Measurements from ENCODE around the gene NPM1.
"Not testable (repeated sequence)": the region's sequence is repeated elsewhere in the genome, so short reads cannot be mapped to it uniquely, and the experiment has no call there.

Gene NPM1

GRCh38 chr5:171413993-171414392 is 26.3 kb downstream of the NPM1 start:
- DNase-seq: peak; percentile 29
- not testable (repeated sequence) for H3K27me3 Mint-ChIP-seq

GRCh38 chr5:171415115-171415730 is 27.6 kb downstream of the NPM1 start:
- DNase-seq: peak; percentile 32
- Mint-ChIP-seq H3K36me3 (ENCODE audit: low read depth) (peaks cover 40% of the 10 kb centered on the region), H3K4me1 (ENCODE audit: low read depth) (peaks cover 17% of the 10 kb centered on the region), H3K4me3 (no peak overlapping the region), H3K27ac (peak overlapping the region; percentile 80), H3K27me3 (peaks cover 11% of the 10 kb centered on the region), H3K9me3 (no peaks in the 10 kb centered on the region)

More at GRCh38 chr5:171413993-171414392, 26.3 kb downstream of the NPM1 start:
- H3K4me3 Mint-ChIP-seq, H3K9me3 Mint-ChIP-seq: not testable (repeated sequence)
- peak overlapping the region; percentile 47 for H3K27ac Mint-ChIP-seq
- H3K4me1 Mint-ChIP-seq (ENCODE audit: low read depth): peaks cover 19% of the 10 kb centered on the region
- peaks cover 53% of the 10 kb centered on the region for H3K36me3 Mint-ChIP-seq (ENCODE audit: low read depth)

DNA sequence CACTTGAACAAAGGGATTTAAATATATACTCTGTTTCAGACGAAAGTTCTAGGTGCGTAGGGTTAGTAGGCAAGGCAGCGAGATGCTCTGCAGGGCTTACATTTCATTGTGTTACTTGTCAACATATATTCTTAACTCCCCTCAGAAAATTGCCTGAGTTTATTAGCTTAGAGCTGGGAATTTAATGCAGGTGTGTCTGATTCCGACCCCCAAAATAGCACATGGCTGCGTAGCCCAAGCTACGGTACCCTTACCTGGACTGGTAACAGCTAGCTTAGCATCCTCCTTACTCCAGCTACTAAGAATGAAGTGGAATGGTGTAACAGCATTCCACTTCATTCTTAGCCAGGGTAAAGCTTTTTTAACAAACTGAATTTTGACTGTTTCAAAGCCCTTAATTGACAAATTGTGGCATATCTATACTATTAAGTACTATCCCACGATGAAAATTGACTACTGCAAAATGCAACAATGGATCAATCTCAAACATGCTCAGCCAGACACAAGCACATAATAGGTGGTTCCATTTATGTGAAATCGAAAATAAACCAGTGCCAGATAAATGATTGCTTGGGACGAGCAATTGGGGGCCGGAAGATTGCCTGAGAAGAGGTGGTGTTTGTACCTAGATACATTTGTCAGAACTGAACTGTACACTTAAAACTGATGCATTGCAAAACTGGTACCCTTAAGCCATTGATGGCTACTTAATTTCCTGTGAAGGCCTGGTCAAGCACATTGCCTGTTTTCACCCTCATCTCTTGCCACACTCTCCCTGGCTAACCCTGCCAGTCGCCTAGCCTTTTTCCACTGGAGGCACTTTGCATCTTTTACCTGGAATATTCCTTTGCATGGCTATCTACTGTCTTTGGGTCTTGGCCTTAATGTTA is 28.8 kb downstream of the NPM1 start:
- H3K9me3 Mint-ChIP-seq: no peaks in the 10 kb centered on the region
- peak; percentile 17 for DNase-seq
- H3K27ac Mint-ChIP-seq: peak overlapping the region; percentile 66
- H3K36me3 Mint-ChIP-seq (ENCODE audit: low read depth): peaks cover 29% of the 10 kb centered on the region
- peaks cover 22% of the 10 kb centered on the region for H3K27me3 Mint-ChIP-seq
- no peak overlapping the region for H3K4me3 Mint-ChIP-seq
- peaks cover 23% of the 10 kb centered on the region for H3K4me1 Mint-ChIP-seq (ENCODE audit: low read depth)

- Mint-ChIP-seq H3K36me3 (ENCODE audit: low read depth) (peaks cover 9% of the 10 kb centered on the region), H3K9me3 (no peaks in the 10 kb centered on the region), H3K27ac (peak overlapping the region; percentile 79), H3K27me3 (peaks cover 42% of the 10 kb centered on the region), H3K4me1 (ENCODE audit: low read depth) (peaks cover 17% of the 10 kb centered on the region), H3K4me3 (peak overlapping the region; percentile 61)
- DNase-seq: peak; percentile 77
Measured at GRCh38 chr5:171418316-171418981, 30.8 kb downstream of the NPM1 start.

DNA sequence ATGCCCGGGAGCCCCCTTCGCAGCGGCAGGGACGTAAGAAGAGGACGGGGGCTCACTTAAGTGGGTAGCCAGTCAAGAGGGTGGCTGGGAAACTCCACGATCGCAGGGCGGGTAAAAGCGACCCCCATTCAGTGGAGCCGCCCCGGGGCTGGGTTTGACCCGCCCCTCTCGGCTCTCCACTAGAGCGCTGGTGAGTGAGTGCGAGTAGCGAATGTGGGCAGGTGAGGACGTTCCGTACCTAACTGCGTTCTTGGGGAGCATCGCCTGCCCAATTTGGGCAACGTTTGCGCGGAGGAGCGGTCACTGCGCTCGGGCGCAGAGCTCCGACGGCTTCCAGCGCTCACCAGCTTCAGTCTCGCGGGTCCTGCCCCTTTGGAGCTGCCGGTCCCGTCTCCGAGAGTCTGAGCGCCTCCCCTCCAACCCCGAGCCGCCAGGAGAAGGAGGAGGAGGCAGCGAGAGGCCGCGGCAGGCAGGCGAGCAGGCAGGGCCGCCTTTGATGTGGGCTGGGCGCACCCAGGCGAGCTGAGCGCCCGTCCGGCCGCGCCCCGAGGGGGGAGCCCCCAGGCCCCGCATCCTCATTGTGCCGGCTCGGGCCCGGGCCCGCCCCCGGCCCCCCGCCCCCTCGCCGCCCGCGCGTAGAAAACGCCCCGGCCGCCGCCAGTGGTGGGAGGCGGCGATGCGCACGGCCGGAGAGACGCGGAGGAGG is 31.5 kb downstream of the NPM1 start, which contains the start of gene FGF18:
FGF18 (plus strand) TSS at position 666 of the 706 bp plus-strand sequence. CDS start 553 bp downstream, outside the sequence.
- Mint-ChIP-seq H3K9me3 (no peaks in the 10 kb centered on the region), H3K4me3 (peak within 1 kb of the TSS; percentile 62), H3K27me3 (peaks cover 47% of the 10 kb centered on the region), H3K4me1 (ENCODE audit: low read depth) (peaks cover 17% of the 10 kb centered on the region), H3K36me3 (ENCODE audit: low read depth) (peaks cover 4% of the 10 kb centered on the region), H3K27ac (peak within 1 kb of the TSS; percentile 88)
- peak; percentile 64 for DNase-seq

DNA sequence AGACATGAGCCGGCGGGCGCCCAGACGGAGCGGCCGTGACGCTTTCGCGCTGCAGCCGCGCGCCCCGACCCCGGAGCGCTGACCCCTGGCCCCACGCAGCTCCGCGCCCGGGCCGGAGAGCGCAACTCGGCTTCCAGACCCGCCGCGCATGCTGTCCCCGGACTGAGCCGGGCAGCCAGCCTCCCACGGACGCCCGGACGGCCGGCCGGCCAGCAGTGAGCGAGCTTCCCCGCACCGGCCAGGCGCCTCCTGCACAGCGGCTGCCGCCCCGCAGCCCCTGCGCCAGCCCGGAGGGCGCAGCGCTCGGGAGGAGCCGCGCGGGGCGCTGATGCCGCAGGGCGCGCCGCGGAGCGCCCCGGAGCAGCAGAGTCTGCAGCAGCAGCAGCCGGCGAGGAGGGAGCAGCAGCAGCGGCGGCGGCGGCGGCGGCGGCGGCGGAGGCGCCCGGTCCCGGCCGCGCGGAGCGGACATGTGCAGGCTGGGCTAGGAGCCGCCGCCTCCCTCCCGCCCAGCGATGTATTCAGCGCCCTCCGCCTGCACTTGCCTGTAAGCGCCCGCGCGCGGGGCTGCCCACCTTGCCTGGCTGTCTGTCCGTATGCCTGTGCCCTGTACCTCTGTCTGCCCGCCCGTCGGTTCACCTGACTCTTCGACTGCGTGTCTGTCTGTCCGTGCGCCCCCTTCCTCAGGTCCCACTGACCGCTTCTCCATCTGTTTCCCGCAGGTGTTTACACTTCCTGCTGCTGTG is 32.2 kb downstream of the NPM1 start:
- peaks cover 17% of the 10 kb centered on the region for H3K4me1 Mint-ChIP-seq (ENCODE audit: low read depth)
- H3K9me3 Mint-ChIP-seq: no peaks in the 10 kb centered on the region
- peak overlapping the region; percentile 88 for H3K27ac Mint-ChIP-seq
- peaks cover 51% of the 10 kb centered on the region for H3K27me3 Mint-ChIP-seq
- H3K36me3 Mint-ChIP-seq (ENCODE audit: low read depth): no peaks in the 10 kb centered on the region
- H3K4me3 Mint-ChIP-seq: peak overlapping the region; percentile 62
- DNase-seq: peak; percentile 63

DNA sequence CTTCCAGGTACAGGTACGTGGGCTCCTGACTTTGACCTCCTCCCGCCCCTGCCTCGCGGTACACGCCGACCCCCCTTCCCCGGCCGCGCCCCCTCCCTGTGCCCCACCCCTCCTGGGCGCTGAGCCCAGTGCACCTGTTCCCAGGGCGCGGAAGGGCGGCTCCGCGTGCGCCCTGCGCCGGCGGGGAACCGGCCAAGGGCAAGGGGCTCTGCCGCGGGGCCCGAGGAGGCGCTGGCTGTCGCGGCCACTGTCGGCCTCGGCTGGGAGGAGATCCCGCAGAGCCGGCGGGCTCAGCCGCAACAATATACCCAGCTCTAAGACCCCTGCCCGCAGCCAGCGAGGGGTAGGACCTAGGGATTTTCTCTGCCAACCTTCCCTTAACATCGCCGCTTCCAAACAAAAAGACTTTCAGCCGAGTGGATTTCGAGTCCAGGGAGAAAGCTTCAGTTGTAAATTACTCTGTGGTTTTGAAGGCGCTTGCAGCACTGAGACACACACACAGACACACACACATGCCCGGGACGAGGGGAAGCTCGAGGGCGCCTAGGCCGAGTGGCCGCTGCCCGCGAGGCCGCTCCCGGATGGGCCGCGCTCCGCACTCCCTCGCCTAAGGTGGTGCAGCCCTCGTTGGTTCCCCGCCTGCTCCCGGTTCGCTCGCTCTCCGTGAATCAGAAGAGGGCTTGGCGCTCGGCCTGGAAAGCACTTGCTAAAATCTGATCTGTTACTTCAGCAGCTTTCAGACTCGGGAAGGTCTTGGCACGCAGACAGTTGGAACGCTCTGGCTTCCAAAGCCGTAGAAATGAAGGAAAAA is 33.0 kb downstream of the NPM1 start:
- H3K4me1 Mint-ChIP-seq (ENCODE audit: low read depth): peaks cover 17% of the 10 kb centered on the region
- H3K9me3 Mint-ChIP-seq: no peaks in the 10 kb centered on the region
- peaks cover 51% of the 10 kb centered on the region for H3K27me3 Mint-ChIP-seq
- peak; percentile 43 for DNase-seq
- H3K36me3 Mint-ChIP-seq (ENCODE audit: low read depth): no peaks in the 10 kb centered on the region
- H3K4me3 Mint-ChIP-seq: peak overlapping the region; percentile 62
- H3K27ac Mint-ChIP-seq: peak overlapping the region; percentile 88

GRCh38 chr5:171421331-171422262 is 33.9 kb downstream of the NPM1 start:
- DNase-seq: peak; percentile 27
- Mint-ChIP-seq H3K4me3 (peak overlapping the region; percentile 8), H3K27ac (peak overlapping the region; percentile 55), H3K9me3 (no peaks in the 10 kb centered on the region), H3K36me3 (ENCODE audit: low read depth) (no peaks in the 10 kb centered on the region), H3K4me1 (ENCODE audit: low read depth) (peaks cover 17% of the 10 kb centered on the region), H3K27me3 (peaks cover 51% of the 10 kb centered on the region)

- H3K9me3 Mint-ChIP-seq: no peaks in the 10 kb centered on the region
- H3K4me1 Mint-ChIP-seq (ENCODE audit: low read depth): peaks cover 17% of the 10 kb centered on the region
- DNase-seq: peak; percentile 20
- peak overlapping the region; percentile 44 for H3K27ac Mint-ChIP-seq
- H3K36me3 Mint-ChIP-seq (ENCODE audit: low read depth): no peaks in the 10 kb centered on the region
- H3K27me3 Mint-ChIP-seq: peaks cover 51% of the 10 kb centered on the region
- H3K4me3 Mint-ChIP-seq: no peak overlapping the region
Measured at GRCh38 chr5:171422495-171422894, 34.8 kb downstream of the NPM1 start.

DNA sequence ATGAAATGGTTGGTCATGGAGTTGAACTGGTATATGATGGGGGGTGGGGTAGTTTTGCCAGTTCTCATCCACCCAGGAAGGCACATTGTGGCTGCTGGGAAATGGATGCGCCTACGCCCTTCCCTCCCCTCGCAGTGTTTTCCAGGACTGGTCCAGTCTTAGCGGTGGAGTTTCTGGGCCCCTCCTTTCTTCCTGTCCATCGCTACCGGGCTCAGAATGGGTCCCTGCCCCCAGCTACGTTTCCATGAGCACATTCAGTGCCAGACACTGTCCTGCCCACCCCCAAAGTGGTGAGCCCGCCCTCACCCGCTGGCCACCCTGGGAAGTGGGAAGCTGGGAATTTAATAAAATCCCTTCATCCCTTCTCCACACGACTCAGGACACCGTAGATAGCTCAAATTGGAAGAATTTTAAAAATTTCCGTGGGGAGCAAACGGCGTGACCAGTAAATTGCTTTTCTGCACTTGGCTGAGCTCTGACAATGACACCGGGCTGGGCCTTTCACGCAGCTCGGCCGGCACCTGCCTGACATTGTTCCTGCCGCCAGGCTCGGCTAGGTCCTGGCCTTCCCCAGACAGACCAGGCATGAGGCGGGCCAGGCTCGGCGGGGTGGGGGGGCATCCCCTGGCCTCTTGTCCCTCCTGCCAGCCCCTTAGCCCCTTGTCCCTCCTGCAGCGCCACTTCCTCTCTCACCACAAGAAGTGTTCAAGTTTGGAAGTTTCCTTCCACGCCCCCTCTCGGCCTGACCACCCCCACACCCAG is 35.4 kb downstream of the NPM1 start:
- H3K36me3 Mint-ChIP-seq (ENCODE audit: low read depth): no peaks in the 10 kb centered on the region
- peaks cover 17% of the 10 kb centered on the region for H3K4me1 Mint-ChIP-seq (ENCODE audit: low read depth)
- DNase-seq: peak; percentile 21
- peak overlapping the region; percentile 44 for H3K27ac Mint-ChIP-seq
- no peaks in the 10 kb centered on the region for H3K9me3 Mint-ChIP-seq
- no peak overlapping the region for H3K4me3 Mint-ChIP-seq
- H3K27me3 Mint-ChIP-seq: peaks cover 51% of the 10 kb centered on the region

DNA sequence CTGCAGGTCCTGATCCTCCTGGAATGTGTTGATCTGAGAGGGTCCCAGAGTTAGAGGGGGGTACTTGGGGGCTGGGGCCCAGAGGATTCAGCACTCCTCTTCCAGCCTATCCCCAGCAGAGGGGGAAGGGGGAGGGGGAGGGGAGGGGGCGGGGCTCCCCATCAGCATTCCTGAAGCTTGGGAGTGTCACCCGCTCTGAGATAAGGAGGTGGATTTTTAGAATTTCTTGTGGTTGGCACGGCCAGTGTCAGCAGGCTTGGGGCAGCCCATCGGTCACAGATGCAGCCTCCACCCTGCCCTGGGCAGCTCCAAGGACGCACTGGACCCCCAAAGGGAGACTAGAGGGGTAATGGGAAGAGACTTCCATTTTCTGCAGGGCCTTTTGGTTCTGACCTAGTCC is 37.1 kb downstream of the NPM1 start:
- Mint-ChIP-seq H3K36me3 (ENCODE audit: low read depth) (no peaks in the 10 kb centered on the region), H3K9me3 (no peaks in the 10 kb centered on the region), H3K27ac (no peak overlapping the region), H3K4me1 (ENCODE audit: low read depth) (peaks cover 8% of the 10 kb centered on the region), H3K27me3 (peaks cover 42% of the 10 kb centered on the region), H3K4me3 (no peak overlapping the region)
- peak; percentile 6 for DNase-seq

Data from activated T-cell treated with anti-CD3 and anti-CD28 coated beads, Interleukin-2, amount 50 U/mL, for 24 hours (primary cell).